ENCODE results near the gene TMCO4.
"Not testable (repeated sequence)": the region's sequence is repeated elsewhere in the genome, so short reads cannot be mapped to it uniquely, and the experiment has no call there.

TMCO4 gene

GRCh38 chr1:19799230-19800075 lies at the start of gene TMCO4:
Gene TMCO4, minus strand, starts transcription at chr1:19799916. Its CDS starts 19,158 bp downstream, at chr1:19780758.
- peak; percentile 50 for DNase-seq (ENCODE audit: low spot score)

GRCh38 chr1:19849307-19849706 lies 49.6 kb upstream of the TMCO4 start:
- DNase-seq (ENCODE audit: low spot score) = not testable (repeated sequence)

- not testable (repeated sequence) for DNase-seq (ENCODE audit: low spot score)
Measured at GRCh38 chr1:19847334-19847733, 47.6 kb upstream of the TMCO4 start.

GRCh38 chr1:19846338-19846737 lies 46.6 kb upstream of the TMCO4 start:
- DNase-seq (ENCODE audit: low spot score) = no peak

- DNase-seq (ENCODE audit: low spot score) = no peak
Measured at GRCh38 chr1:19845555-19845954, 45.8 kb upstream of the TMCO4 start.

- DNase-seq (ENCODE audit: low spot score) = no peak
Measured at GRCh38 chr1:19844731-19845495, 45.2 kb upstream of the TMCO4 start.

GRCh38 chr1:19840228-19840627 lies 40.5 kb upstream of the TMCO4 start:
- DNase-seq (ENCODE audit: low spot score) = no peak

- no peak for DNase-seq (ENCODE audit: low spot score)
Measured at GRCh38 chr1:19837866-19838265, 38.1 kb upstream of the TMCO4 start.

GRCh38 chr1:19835578-19835977 lies 35.9 kb upstream of the TMCO4 start:
- DNase-seq (ENCODE audit: low spot score) = no peak

GRCh38 chr1:19831441-19831840 lies 31.7 kb upstream of the TMCO4 start:
- no peak for DNase-seq (ENCODE audit: low spot score)

GRCh38 chr1:19828546-19828945 lies 28.8 kb upstream of the TMCO4 start:
- no peak for DNase-seq (ENCODE audit: low spot score)

GRCh38 chr1:19825298-19825697 lies 25.6 kb upstream of the TMCO4 start:
- DNase-seq (ENCODE audit: low spot score) = no peak

GRCh38 chr1:19824541-19824940 lies 24.8 kb upstream of the TMCO4 start:
- no peak for DNase-seq (ENCODE audit: low spot score)

- no peak for DNase-seq (ENCODE audit: low spot score)
Measured at GRCh38 chr1:19824036-19824435, 24.3 kb upstream of the TMCO4 start.

GRCh38 chr1:19819701-19820100 lies 20.0 kb upstream of the TMCO4 start:
- no peak for DNase-seq (ENCODE audit: low spot score)

GRCh38 chr1:19818324-19818723 lies 18.6 kb upstream of the TMCO4 start:
- DNase-seq (ENCODE audit: low spot score) = no peak

- DNase-seq (ENCODE audit: low spot score) = no peak
Measured at GRCh38 chr1:19817160-19817559, 17.4 kb upstream of the TMCO4 start.

- DNase-seq (ENCODE audit: low spot score) = not testable (repeated sequence)
Measured at GRCh38 chr1:19816737-19817086, 17.0 kb upstream of the TMCO4 start.

- no peak for DNase-seq (ENCODE audit: low spot score)
Measured at GRCh38 chr1:19815801-19816736, 16.4 kb upstream of the TMCO4 start.

- DNase-seq (ENCODE audit: low spot score) = no peak
Measured at GRCh38 chr1:19814681-19815503, 15.2 kb upstream of the TMCO4 start, which contains the start of gene RNF186. Gene RNF186, minus strand, starts transcription at chr1:19815283. Its CDS starts 182 bp downstream, at chr1:19815101.

- no peak for DNase-seq (ENCODE audit: low spot score)
Measured at GRCh38 chr1:19814244-19814661, 14.5 kb upstream of the TMCO4 start.

All from CD4-positive, alpha-beta T cell treated with Interleukin-15 for 4 hours (primary cell).